ENCODE measurements around the gene ASRGL1. TPM values are rescaled to one million over a fixed set of nuclear protein-coding genes. Genes with fewer than 3 reads are reported as not detected.

The ASRGL1 gene
- total RNA-seq, 4 donors from 2014 or later: 4.2 to 16.7 (median 12.5) TPM

- TF ChIP-seq CTCF (IDR thresholded peaks at IDR 0.05) (no peak), POLR2A (IDR thresholded peaks at IDR 0.05) (peak in 1 of 2 donors; percentile 56), EP300 (IDR thresholded peaks at IDR 0.05) (peak in 1 of 2 donors; percentile 55)
- H3K36me3 ChIP-seq: no peaks in the 10 kb centered on the region
- 26 to 27% methylated on average over 15 of the region's 15 CpGs for WGBS, 2 donors
- H3K27me3 ChIP-seq: no peaks in the 10 kb centered on the region
- DNase-seq (ENCODE audit: low spot score in 2 of 2): peak; percentile 68 to 71
- H3K4me1 ChIP-seq: peaks cover 6 to 68% (median 55%) of the 10 kb centered on the region in 4 donors
- H3K9me3 ChIP-seq: no peaks in the 10 kb centered on the region
- peak overlapping the region; percentile 75 to 93 (median 84) for H3K27ac ChIP-seq
- H3K4me3 ChIP-seq: peak overlapping the region in 1 of 4 donors; percentile 30
Measured at GRCh38 chr11:62402226-62402959, 65.1 kb downstream of the ASRGL1 start.

- H3K9me3 ChIP-seq: no peaks in the 10 kb centered on the region
- TF ChIP-seq CTCF (IDR thresholded peaks at IDR 0.05): no peak
- no peak for TF ChIP-seq EP300 (IDR thresholded peaks at IDR 0.05)
- no peak for TF ChIP-seq POLR2A (IDR thresholded peaks at IDR 0.05)
- no peak overlapping the region for H3K4me3 ChIP-seq
- peak overlapping the region; percentile 75 to 93 (median 84) for H3K27ac ChIP-seq
- H3K27me3 ChIP-seq: no peaks in the 10 kb centered on the region
- H3K4me1 ChIP-seq: peaks cover 6 to 61% (median 48%) of the 10 kb centered on the region in 4 donors
- H3K36me3 ChIP-seq: no peaks in the 10 kb centered on the region
- 40 to 53% methylated on average over 12 of the region's 12 CpGs for WGBS, 2 donors
- no peak for DNase-seq (ENCODE audit: low spot score in 2 of 2)
Measured at GRCh38 chr11:62402960-62403730, 65.9 kb downstream of the ASRGL1 start.

GRCh38 chr11:62404435-62404834 is 67.2 kb downstream of the ASRGL1 start:
- H3K27ac ChIP-seq: peak overlapping the region in 1 of 4 donors; percentile 89
- DNase-seq (ENCODE audit: low spot score in 2 of 2): no peak
- WGBS, 2 donors: 92 to 96% methylated on average over 6 of the region's 6 CpGs
- TF ChIP-seq EP300 (IDR thresholded peaks at IDR 0.05) (no peak), POLR2A (IDR thresholded peaks at IDR 0.05) (no peak), CTCF (IDR thresholded peaks at IDR 0.05) (no peak)
- no peak overlapping the region for H3K4me3 ChIP-seq
- no peaks in the 10 kb centered on the region for H3K36me3 ChIP-seq
- no peaks in the 10 kb centered on the region for H3K9me3 ChIP-seq
- no peaks in the 10 kb centered on the region for H3K27me3 ChIP-seq
- peaks cover 6 to 48% (median 36%) of the 10 kb centered on the region in 4 donors for H3K4me1 ChIP-seq

GRCh38 chr11:62404901-62405300 is 67.7 kb downstream of the ASRGL1 start:
- Histone ChIP-seq H3K4me3 (no peak overlapping the region), H3K27me3 (no peaks in the 10 kb centered on the region), H3K36me3 (no peaks in the 10 kb centered on the region), H3K4me1 (peaks cover 6 to 43% (median 31%) of the 10 kb centered on the region in 4 donors), H3K9me3 (no peaks in the 10 kb centered on the region), H3K27ac (no peak overlapping the region)
- TF ChIP-seq EP300 (IDR thresholded peaks at IDR 0.05) (no peak), CTCF (IDR thresholded peaks at IDR 0.05) (no peak), POLR2A (IDR thresholded peaks at IDR 0.05) (no peak)
- no peak for DNase-seq (ENCODE audit: low spot score in 2 of 2)
- 83 to 85% methylated on average over 5 of the region's 5 CpGs for WGBS, 2 donors

GRCh38 chr11:62406034-62406433 is 68.8 kb downstream of the ASRGL1 start:
- no peak overlapping the region for H3K4me3 ChIP-seq
- no peaks in the 10 kb centered on the region for H3K9me3 ChIP-seq
- H3K4me1 ChIP-seq: peaks cover 6 to 32% (median 20%) of the 10 kb centered on the region in 4 donors
- H3K27me3 ChIP-seq: no peaks in the 10 kb centered on the region
- no peak for DNase-seq (ENCODE audit: low spot score in 2 of 2)
- H3K27ac ChIP-seq: peak overlapping the region in 2 of 4 donors; percentile 6 to 8
- TF ChIP-seq CTCF (IDR thresholded peaks at IDR 0.05): no peak
- TF ChIP-seq EP300 (IDR thresholded peaks at IDR 0.05): no peak
- TF ChIP-seq POLR2A (IDR thresholded peaks at IDR 0.05): no peak
- no peaks in the 10 kb centered on the region for H3K36me3 ChIP-seq
- 46% methylated on average over 4 of the region's 4 CpGs for WGBS, 2 donors

All from tibial nerve (tissue), 4 donors.